Right lobe of liver (tissue), 6 donors: Measurements from ENCODE around the gene FAM168B. TPM values are rescaled to one million over a fixed set of nuclear protein-coding genes. Genes with fewer than 3 reads are reported as not detected.
A peak's percentile ranks its signal among the peaks of the same experiment; 100 is the strongest.

ENCODE experiments used
- ATAC-seq, 4 donors: fragments of 200-7000 bp; cut with Tn5 transposase; one replicate each; pipeline ENCODE4 v1.9.1; 2020; ENCODE audit warnings: mild to moderate bottlenecking in 4 of 4, moderate library complexity in 4 of 4
- DNase-seq, 3 donors: peaks; one replicate each; pipeline ENCODE4 v3.0.0-alpha.2; 2020
- H3K27ac ChIP-seq, 3 donors: fragments of 200-600 bp; one replicate each; pipeline ENCODE4 v1.8.0; 2022
- H3K27me3 ChIP-seq, 2 donors: fragments of 200-600 bp; one replicate each; pipeline ENCODE4 v1.8.0; 2022
- H3K36me3 ChIP-seq, 4 donors: fragments of 200-600 bp; sonication (generic) in 1 of 4; one replicate each; pipeline versions ENCODE4 v1.5.1 to v1.8.0; 2017 to 2022; ENCODE audit warnings: control low read depth in 1 of 4
- H3K4me1 ChIP-seq, 4 donors: fragments of 200-600 bp; sonication (generic) in 1 of 4; one replicate each; pipeline versions ENCODE4 v1.5.1 to v1.8.0; 2017 to 2022; ENCODE audit warnings: control low read depth in 1 of 4
- H3K4me3 ChIP-seq, 3 donors: fragments of 200-600 bp; one replicate each; pipeline ENCODE4 v1.8.0; 2022
- H3K9me3 ChIP-seq, 4 donors: fragments of 200-600 bp; sonication (generic) in 1 of 4; one replicate each; pipeline versions ENCODE4 v1.5.1 to v1.8.0; 2017 to 2022; ENCODE audit warnings: control low read depth in 1 of 4
- POLR2A ChIP-seq: fragments of 450-650 bp; IDR thresholded peaks from one replicate; pipeline ENCODE4 v1.6.1; 2017; ENCODE audit warnings: antibody characterized with exemption, mild to moderate bottlenecking
- WGBS: methylation state at CpG from one replicate; pipeline ENCODE4 v1.1.6; 2018; ENCODE audit warnings: low coverage, low lambda C conversion rate; ENCODE audit not compliant: insufficient coverage; ENCODE audit errors: missing lambda C conversion rate; 5-methylcytosine and 5-hydroxymethylcytosine counted together
- intact Hi-C, 2 donors: fragments of 100-400 bp; cut with DNase I; formaldehyde crosslinking; loops; one replicate each; pipeline versions ENCODE4 v1.11.2 to v1.14.1; 2022
- total RNA-seq, 6 experiments: library from RNA; depleted of rRNA in 2 of 6; stranded (reverse); fragments of >200 nt in 2 of 6; fragmentation: NEBNext Ultra II Directional in 3 of 6; extraction: Animal tissue kit (Norgen Biotek cat#: 25700) in 3 of 6; gene quantifications; one replicate each; pipeline versions ENCODE4 v1.1.0 to v1.2.4, GENCODE V29; 2016 to 2023
- TF ChIP-seq, protein P1 (sequence below), 4 donors: fragments of 200-600 bp in 3 of 4; fragments of 450-650 bp in 1 of 4; IDR thresholded peaks; one replicate each; pipeline versions ENCODE4 v1.5.1 to v1.8.0; 2016 to 2022; ENCODE audit warnings: antibody characterized with exemption in 4 of 4, mild to moderate bottlenecking in 2 of 4
- donor health status: DM: no; HTN: yes; CAD: no.
- donor health status: DM: no; HTN: no; CAD: no.
- donor health status: DM: no; HTN: no; CAD: no.
- donor health status: DM: no; HTN: yes; CAD: no.
- donor health status: DM: no; HTN: yes; CAD: no.

Gene FAM168B
- total RNA-seq, 6 experiments from 2014 or later, result 28.1 to 69.7 (median 33.9) TPM

DNA sequence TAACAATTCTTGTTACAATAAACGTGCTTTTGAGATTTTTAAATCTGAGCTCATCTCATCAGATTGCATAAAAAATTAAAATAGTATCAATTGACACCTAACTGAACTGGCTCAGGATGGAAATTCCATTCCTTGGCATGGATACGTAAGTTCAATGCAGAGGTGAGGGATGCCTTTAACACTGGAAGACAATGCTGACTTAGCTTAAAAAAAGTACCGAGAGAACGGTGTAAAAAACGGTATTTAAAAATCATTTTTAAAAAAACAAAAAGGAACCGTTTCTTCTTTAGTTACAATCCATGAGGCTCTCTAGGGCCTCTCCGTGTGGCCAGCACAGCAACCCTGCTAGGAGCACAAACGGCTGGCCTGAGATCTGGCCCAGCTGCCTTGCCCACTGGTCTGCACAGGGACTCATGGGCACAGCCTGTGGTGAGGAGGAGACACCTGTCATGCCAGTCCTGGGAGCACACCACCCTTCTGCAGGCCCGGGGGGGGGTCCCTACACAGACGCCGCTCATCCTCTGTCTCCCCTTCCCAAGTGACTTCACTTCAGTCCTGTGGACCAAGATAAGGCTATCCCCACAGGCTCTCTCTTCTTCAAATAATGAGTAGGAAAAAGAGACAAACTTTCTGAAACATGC lies 45.2 kb downstream of the FAM168B start:
- DNase-seq (no peak), ATAC-seq (peak in 1 of 4 donors; percentile 18)
- intact Hi-C loops, result no loop called here
- Histone ChIP-seq H3K9me3 (no peaks in the 10 kb centered on the region), H3K27ac (no peak overlapping the region), H3K4me3 (no peak overlapping the region), H3K4me1 (no peaks in the 10 kb centered on the region), H3K27me3 (no peaks in the 10 kb centered on the region), H3K36me3 (peaks cover 0 to 63% (median 24%) of the 10 kb centered on the region in 4 donors)
- TF ChIP-seq, protein P1, sequence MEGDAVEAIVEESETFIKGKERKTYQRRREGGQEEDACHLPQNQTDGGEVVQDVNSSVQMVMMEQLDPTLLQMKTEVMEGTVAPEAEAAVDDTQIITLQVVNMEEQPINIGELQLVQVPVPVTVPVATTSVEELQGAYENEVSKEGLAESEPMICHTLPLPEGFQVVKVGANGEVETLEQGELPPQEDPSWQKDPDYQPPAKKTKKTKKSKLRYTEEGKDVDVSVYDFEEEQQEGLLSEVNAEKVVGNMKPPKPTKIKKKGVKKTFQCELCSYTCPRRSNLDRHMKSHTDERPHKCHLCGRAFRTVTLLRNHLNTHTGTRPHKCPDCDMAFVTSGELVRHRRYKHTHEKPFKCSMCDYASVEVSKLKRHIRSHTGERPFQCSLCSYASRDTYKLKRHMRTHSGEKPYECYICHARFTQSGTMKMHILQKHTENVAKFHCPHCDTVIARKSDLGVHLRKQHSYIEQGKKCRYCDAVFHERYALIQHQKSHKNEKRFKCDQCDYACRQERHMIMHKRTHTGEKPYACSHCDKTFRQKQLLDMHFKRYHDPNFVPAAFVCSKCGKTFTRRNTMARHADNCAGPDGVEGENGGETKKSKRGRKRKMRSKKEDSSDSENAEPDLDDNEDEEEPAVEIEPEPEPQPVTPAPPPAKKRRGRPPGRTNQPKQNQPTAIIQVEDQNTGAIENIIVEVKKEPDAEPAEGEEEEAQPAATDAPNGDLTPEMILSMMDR (IDR thresholded peaks at IDR 0.05), result no peak
- WGBS, result 92% methylated on average over 6 of the region's 11 CpGs

DNA sequence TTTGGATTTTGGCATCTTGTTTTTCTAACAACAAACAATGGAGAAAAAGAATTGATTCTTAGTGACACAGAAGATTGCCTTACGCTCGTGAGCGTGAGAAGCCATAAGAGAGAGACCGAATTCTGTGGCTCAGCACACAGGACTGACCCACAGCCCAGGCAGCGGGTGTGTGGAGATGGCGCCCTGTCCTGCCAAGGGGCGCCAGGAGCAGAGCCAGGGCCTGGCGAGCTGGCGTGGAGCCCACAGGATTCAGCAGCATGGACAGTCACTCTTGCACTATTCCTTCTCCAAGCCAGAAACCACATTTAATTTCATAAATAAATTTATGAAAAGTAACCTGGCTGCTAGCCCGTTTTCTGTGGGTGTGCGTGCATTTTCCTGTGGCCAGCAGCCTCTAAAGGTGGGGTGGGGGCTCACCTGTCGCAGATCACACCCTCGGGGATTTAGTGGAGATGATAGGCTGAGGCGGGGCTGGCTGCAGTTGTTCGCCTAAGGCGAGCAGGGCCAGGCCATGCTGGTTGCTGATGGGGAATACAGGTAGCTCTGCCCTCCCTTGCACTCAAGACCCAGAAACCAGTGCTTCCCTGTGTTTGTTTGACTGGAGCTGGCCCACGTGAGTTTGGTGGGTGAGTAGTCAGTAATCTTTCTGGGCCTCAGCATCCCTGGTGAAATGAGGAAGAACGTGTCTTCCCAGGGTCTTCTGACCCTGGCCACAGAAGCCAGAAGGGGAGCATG lies 46.2 kb downstream of the FAM168B start:
- 87% methylated on average over 12 of the region's 18 CpGs for WGBS
- Histone ChIP-seq H3K9me3 (no peaks in the 10 kb centered on the region), H3K4me1 (no peaks in the 10 kb centered on the region), H3K36me3 (peaks cover 0 to 53% (median 16%) of the 10 kb centered on the region in 4 donors), H3K27ac (no peak overlapping the region), H3K27me3 (no peaks in the 10 kb centered on the region), H3K4me3 (no peak overlapping the region)
- TF ChIP-seq POLR2A, result no peak
- TF ChIP-seq, protein P1 (IDR thresholded peaks at IDR 0.05), result no peak
- ATAC-seq (peak in 2 of 4 donors; percentile 16 to 17), DNase-seq (no peak)
- intact Hi-C loops, result no loop called here

DNA sequence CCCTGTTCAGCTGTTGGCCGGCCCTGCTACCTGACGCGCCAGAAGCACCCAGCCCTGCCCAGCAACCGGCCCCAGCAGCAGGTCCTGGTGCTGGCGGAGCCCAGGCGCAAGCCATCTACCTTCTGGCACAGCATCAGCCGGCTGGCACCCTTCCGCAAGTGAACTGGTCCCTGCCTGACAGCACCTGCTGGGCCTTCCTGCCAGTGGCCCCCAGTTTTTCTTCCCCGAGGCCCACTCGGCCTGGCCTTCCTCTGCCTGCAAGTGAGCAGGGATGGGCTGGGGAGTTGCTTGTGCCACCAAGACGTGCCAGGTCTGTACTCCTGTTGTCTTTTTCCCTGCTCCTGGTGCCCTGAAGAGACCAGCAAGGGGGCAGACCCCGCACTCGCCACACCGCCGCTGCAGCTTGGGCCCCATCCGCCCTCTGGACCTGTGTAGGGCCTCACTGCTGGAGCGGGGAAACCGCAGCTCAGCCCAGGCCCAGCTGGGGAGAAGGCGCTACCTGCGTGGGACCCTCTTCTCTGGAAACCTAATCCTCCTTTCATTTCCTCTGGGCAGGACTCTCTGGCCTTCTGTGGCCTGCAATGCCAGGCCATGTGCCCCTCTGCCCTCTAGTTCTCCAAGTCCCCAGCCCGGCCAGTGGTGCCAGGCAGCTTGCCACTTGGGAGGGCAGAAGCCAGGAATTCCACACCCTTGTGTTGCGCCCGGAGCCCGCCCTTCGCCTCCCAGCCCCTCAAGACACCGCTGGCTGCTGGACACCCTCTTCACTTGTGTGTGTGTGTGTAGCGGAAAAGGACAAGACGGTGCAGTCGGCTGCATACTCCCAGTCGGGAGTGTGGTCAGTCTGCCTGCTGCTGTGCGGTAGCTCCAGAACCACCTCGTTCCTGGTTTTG lies 47.0 kb downstream of the FAM168B start:
- intact Hi-C loops, result no loop called here
- no peak overlapping the region for H3K4me3 ChIP-seq
- WGBS, result 83% methylated on average over 5 of the region's 32 CpGs
- DNase-seq, result peak in 1 of 3 donors; percentile 53
- H3K36me3 ChIP-seq, result peaks cover 0 to 45% (median 11%) of the 10 kb centered on the region in 4 donors
- H3K27me3 ChIP-seq, result no peaks in the 10 kb centered on the region
- peak in 3 of 4 donors; percentile 5 to 15 (median 13) for ATAC-seq
- H3K27ac ChIP-seq, result no peak overlapping the region
- H3K9me3 ChIP-seq, result no peaks in the 10 kb centered on the region
- TF ChIP-seq, protein P1 (IDR thresholded peaks at IDR 0.05), result no peak
- no peak for TF ChIP-seq POLR2A
- no peaks in the 10 kb centered on the region for H3K4me1 ChIP-seq

DNA sequence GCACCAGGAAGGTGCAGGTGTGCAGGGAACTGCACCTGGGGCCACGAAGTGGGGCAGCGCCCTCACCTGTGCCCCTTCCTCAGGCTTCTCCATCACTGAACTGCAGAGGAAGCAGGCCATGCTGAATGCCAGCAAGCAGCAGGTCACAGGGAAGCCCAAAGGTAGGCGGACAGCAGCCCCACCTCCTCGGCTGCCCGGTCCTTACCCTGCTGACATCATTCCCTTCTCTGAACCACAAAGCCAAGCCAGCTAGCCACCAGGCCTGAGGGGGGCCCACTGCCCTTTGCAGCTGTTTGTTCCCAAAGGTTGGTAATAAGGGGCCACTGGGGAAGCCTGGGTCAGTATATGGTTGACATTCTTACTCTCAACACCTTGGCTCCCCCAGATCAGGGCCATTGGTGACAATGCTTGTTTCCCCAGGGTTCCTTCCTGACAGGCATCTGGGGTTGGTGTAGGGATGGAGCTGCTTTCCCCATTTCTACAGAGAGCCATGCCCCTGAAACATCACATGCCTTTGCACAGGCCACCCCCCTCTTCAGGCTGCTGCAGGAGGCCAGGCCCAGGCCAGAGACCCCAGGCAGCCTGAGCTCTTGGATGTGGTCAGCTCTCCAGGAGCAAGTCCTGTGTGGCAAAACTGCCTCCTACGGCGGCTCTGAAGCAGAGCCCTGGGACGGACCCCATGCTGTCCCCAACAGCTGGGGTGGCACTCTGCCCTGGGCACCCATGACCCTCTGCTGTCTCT lies 47.8 kb downstream of the FAM168B start:
- H3K27me3 ChIP-seq, result no peaks in the 10 kb centered on the region
- ATAC-seq (peak in 2 of 4 donors; percentile 3 to 9), DNase-seq (no peak)
- peaks cover 0 to 37% (median 10%) of the 10 kb centered on the region in 4 donors for H3K36me3 ChIP-seq
- H3K4me3 ChIP-seq, result no peak overlapping the region
- no peak overlapping the region for H3K27ac ChIP-seq
- no peaks in the 10 kb centered on the region for H3K9me3 ChIP-seq
- intact Hi-C loops, result no loop called here
- TF ChIP-seq, protein P1 (IDR thresholded peaks at IDR 0.05), result no peak
- TF ChIP-seq POLR2A, result no peak
- no peaks in the 10 kb centered on the region for H3K4me1 ChIP-seq
- no CpG with 5 or more reads among the region's 8 CpGs for WGBS
